ENCODE results near the gene IFITM2.

IFITM2 gene

GRCh38 chr11:270451-271318 lies 36.9 kb upstream of the IFITM2 start:
- Histone ChIP-seq H3K9me3 (ENCODE audit: insufficient read depth, low read length) (peaks cover 14% of the 10 kb centered on the region), H3K9ac (ENCODE audit: insufficient read length, low read depth) (peak overlapping the region; percentile 13), H3K36me3 (ENCODE audit: insufficient read depth, insufficient read length, low read length) (no peaks in the 10 kb centered on the region), H3K4me3 (ENCODE audit: insufficient read length, low read depth) (no peak overlapping the region), H3K4me1 (ENCODE audit: insufficient read depth, insufficient read length) (peaks cover 11% of the 10 kb centered on the region), H3K27me3 (ENCODE audit: insufficient read depth, insufficient read length) (no peaks in the 10 kb centered on the region)
- DNase-seq (ENCODE audit: low read depth, low spot score) = no peak
- no peak for TF ChIP-seq YY1 (IDR thresholded peaks at IDR 0.05; ENCODE audit: insufficient read depth, insufficient read length)
- TF ChIP-seq SUZ12 (IDR thresholded peaks at IDR 0.05; ENCODE audit: extremely low read depth, insufficient read depth, insufficient read length) = no peak
- TF ChIP-seq ZNF274 (IDR thresholded peaks at IDR 0.05; ENCODE audit: low read depth, low read length) = no peak

DNA sequence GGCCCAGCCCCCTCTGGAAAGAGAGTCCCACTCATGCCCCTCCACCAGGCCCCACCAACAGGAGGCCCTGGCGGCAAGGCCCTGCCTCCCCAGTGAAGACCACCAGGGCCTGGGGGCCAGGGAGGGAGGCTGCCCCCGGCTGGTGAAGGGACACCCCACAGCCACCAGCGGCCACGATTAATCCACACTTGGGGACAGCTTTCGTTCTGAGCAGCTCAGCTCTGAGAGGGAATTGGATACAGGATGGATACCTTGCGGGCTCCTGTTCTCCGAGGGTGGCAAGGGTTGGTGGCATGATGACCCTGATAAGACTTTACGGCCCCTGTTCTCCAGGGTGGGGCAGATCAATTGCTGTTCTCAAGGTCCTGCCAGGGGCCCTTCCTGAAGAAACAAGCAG lies 36.3 kb upstream of the IFITM2 start:
- H3K4me3 ChIP-seq (ENCODE audit: insufficient read length, low read depth) = no peak overlapping the region
- no peak for TF ChIP-seq YY1 (IDR thresholded peaks at IDR 0.05; ENCODE audit: insufficient read depth, insufficient read length)
- no peak for TF ChIP-seq ZNF274 (IDR thresholded peaks at IDR 0.05; ENCODE audit: low read depth, low read length)
- H3K9ac ChIP-seq (ENCODE audit: insufficient read length, low read depth) = no peak overlapping the region
- H3K9me3 ChIP-seq (ENCODE audit: insufficient read depth, low read length) = peaks cover 12% of the 10 kb centered on the region
- DNase-seq (ENCODE audit: low read depth, low spot score) = no peak
- H3K27me3 ChIP-seq (ENCODE audit: insufficient read depth, insufficient read length) = no peaks in the 10 kb centered on the region
- H3K36me3 ChIP-seq (ENCODE audit: insufficient read depth, insufficient read length, low read length) = no peaks in the 10 kb centered on the region
- peaks cover 11% of the 10 kb centered on the region for H3K4me1 ChIP-seq (ENCODE audit: insufficient read depth, insufficient read length)

- TF ChIP-seq SUZ12 (IDR thresholded peaks at IDR 0.05; ENCODE audit: extremely low read depth, insufficient read depth, insufficient read length) = no peak
- no peak for DNase-seq (ENCODE audit: low read depth, low spot score)
These were observed 35.3 kb upstream of the IFITM2 start for GRCh38 chr11:272195-272930.

DNA sequence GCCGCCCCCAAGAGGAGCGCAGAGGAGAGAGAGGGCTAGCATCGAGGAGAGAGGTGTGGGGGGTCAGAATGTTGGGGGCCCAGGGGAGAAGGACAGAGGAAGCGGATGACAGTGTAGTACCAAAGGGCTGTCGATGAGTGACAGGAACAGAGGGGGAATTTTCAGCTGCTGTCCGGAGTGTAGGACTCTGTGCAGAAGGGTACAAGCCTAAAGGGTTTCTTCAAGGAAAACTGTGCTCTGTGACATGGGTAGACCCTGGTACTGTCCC lies 34.8 kb upstream of the IFITM2 start:
- Histone ChIP-seq H3K9ac (ENCODE audit: insufficient read length, low read depth) (no peak overlapping the region), H3K4me3 (ENCODE audit: insufficient read length, low read depth) (no peak overlapping the region), H3K4me1 (ENCODE audit: insufficient read depth, insufficient read length) (peaks cover 9% of the 10 kb centered on the region), H3K9me3 (ENCODE audit: insufficient read depth, low read length) (peaks cover 9% of the 10 kb centered on the region; the same call in 1 of the 2 replicates), H3K36me3 (ENCODE audit: insufficient read depth, insufficient read length, low read length) (no peaks in the 10 kb centered on the region), H3K27me3 (ENCODE audit: insufficient read depth, insufficient read length) (no peaks in the 10 kb centered on the region)
- DNase-seq (ENCODE audit: low read depth, low spot score) = no peak
- no peak for TF ChIP-seq YY1 (IDR thresholded peaks at IDR 0.05; ENCODE audit: insufficient read depth, insufficient read length)
- TF ChIP-seq ZNF274 (IDR thresholded peaks at IDR 0.05; ENCODE audit: low read depth, low read length) = no peak
- TF ChIP-seq SUZ12 (IDR thresholded peaks at IDR 0.05; ENCODE audit: extremely low read depth, insufficient read depth, insufficient read length) = no peak

More at GRCh38 chr11:272195-272930, 35.3 kb upstream of the IFITM2 start:
- Histone ChIP-seq H3K9ac (ENCODE audit: insufficient read length, low read depth) (no peak overlapping the region), H3K4me1 (ENCODE audit: insufficient read depth, insufficient read length) (peaks cover 11% of the 10 kb centered on the region), H3K27me3 (ENCODE audit: insufficient read depth, insufficient read length) (no peaks in the 10 kb centered on the region), H3K36me3 (ENCODE audit: insufficient read depth, insufficient read length, low read length) (no peaks in the 10 kb centered on the region), H3K4me3 (ENCODE audit: insufficient read length, low read depth) (no peak overlapping the region), H3K9me3 (ENCODE audit: insufficient read depth, low read length) (peaks cover 9% of the 10 kb centered on the region; the same call in 1 of the 2 replicates)

GRCh38 chr11:276219-276618 lies 31.4 kb upstream of the IFITM2 start:
- DNase-seq (ENCODE audit: low read depth, low spot score) = no peak
- Histone ChIP-seq H3K4me3 (ENCODE audit: insufficient read length, low read depth) (no peak overlapping the region), H3K4me1 (ENCODE audit: insufficient read depth, insufficient read length) (peaks cover 4% of the 10 kb centered on the region), H3K9ac (ENCODE audit: insufficient read length, low read depth) (no peak overlapping the region), H3K9me3 (ENCODE audit: insufficient read depth, low read length) (peaks cover 9% of the 10 kb centered on the region; the same call in 1 of the 2 replicates), H3K36me3 (ENCODE audit: insufficient read depth, insufficient read length, low read length) (no peaks in the 10 kb centered on the region), H3K27me3 (ENCODE audit: insufficient read depth, insufficient read length) (peaks cover 5% of the 10 kb centered on the region)
- TF ChIP-seq SUZ12 (IDR thresholded peaks at IDR 0.05; ENCODE audit: extremely low read depth, insufficient read depth, insufficient read length) (no peak), YY1 (IDR thresholded peaks at IDR 0.05; ENCODE audit: insufficient read depth, insufficient read length) (no peak), ZNF274 (IDR thresholded peaks at IDR 0.05; ENCODE audit: low read depth, low read length) (no peak)

DNA sequence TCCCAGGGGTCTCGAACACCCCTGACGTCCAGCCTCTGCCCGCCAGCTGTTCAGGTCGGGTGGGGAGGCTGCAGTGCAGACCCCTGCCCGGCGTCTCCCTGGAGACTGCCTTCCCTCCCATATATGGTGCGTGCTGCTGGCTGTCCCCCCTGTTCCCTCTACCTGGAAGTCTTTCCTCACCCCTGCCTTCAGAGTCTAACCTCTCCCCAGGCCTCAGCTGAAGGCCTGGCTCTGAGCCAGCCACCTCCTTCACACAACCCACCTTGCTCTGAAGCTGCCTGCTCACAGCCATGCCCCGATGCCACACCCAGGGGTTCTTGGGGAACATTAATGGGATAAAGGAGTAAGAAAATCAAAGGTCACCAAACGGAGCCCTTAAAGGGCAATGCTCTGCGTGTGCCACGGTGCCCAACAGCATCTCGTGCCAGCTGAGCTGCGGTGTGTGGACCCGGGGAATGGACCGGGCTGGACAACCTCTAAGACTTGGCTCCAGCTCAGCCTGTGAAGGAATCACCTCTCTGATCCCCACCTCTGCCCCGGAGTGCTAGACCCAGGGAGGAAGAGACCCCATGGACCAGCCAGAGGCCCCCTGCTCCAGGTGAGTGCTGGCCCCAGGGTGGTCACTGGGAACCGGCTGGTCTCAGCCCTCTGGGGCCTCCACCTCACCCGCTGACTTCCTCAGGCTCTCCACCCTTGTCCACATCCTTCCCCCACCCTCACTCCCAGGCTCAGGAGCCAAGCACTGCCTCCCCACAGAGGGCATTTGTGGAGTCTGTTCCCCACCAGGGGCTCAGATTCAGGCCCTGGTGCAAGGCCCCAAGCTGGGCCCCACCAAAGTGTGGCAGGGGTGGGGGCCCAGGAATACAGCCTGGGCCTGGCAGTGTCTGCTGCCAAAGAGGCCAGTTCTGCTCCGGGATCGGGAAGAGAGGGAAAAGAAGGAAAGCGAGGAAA lies 29.3 kb upstream of the IFITM2 start, which contains the start of gene NLRP6:
NLRP6 (plus strand) TSS at position 407 of the 951 bp plus-strand sequence; CDS start at position 570, 163 bp downstream.
- DNase-seq (ENCODE audit: low read depth, low spot score) = no peak
- Histone ChIP-seq H3K9ac (ENCODE audit: insufficient read length, low read depth) (no peak within 1 kb of the TSS), H3K36me3 (ENCODE audit: insufficient read depth, insufficient read length, low read length) (no peaks in the 10 kb centered on the region), H3K4me3 (ENCODE audit: insufficient read length, low read depth) (no peak within 1 kb of the TSS), H3K9me3 (ENCODE audit: insufficient read depth, low read length) (peaks cover 9% of the 10 kb centered on the region; the same call in 1 of the 2 replicates), H3K27me3 (ENCODE audit: insufficient read depth, insufficient read length) (peaks cover 12% of the 10 kb centered on the region), H3K4me1 (ENCODE audit: insufficient read depth, insufficient read length) (peaks cover 4% of the 10 kb centered on the region)
- TF ChIP-seq YY1 (IDR thresholded peaks at IDR 0.05; ENCODE audit: insufficient read depth, insufficient read length) (no peak), ZNF274 (IDR thresholded peaks at IDR 0.05; ENCODE audit: low read depth, low read length) (no peak), SUZ12 (IDR thresholded peaks at IDR 0.05; ENCODE audit: extremely low read depth, insufficient read depth, insufficient read length) (no peak)

All from NT2/D1 (cell line).